PC-9 (cell line): ENCODE data around the gene PHF21B. TPM values are rescaled to one million over a fixed set of nuclear protein-coding genes. Genes with fewer than 3 reads are reported as not detected.

Experiments
- BruUV-seq: library from RNA; stranded (reverse); fragments of 400-500 nt; replicated peaks from 2 replicates; lab custom pipeline; 2021; lab: Mats Ljungman, UMichigan
- CTCF ChIA-PET: fragments of 300-600 bp; sonication (Branson Sonifier 250); formaldehyde crosslinking; loops from one replicate; lab custom pipeline; 2022; ENCODE audit warnings: antibody characterized with exemption; lab: Charles Lee
- POLR2A ChIA-PET: fragments of 300-600 bp; sonication (Branson Sonifier 250); formaldehyde crosslinking; loops from one replicate; lab custom pipeline; 2022; ENCODE audit warnings: antibody characterized with exemption; ENCODE audit not compliant: unreplicated experiment; lab: Charles Lee
- DNase-seq, 2 experiments: peaks; one replicate each; pipeline versions ENCODE4 v3.0.0 to v3.0.0-alpha.2; 2015 to 2022; ENCODE audit warnings: mixed read lengths in 1 of 2
- H2AFZ ChIP-seq: fragments of 200-600 bp; sonication (generic); 2 replicates; pipeline ENCODE4 v1.8.1; 2017; ENCODE audit warnings: antibody characterized with exemption
- H3F3A ChIP-seq: fragments of 200-600 bp; sonication (generic); 2 replicates; pipeline ENCODE4 v1.8.1; 2017; ENCODE audit warnings: antibody characterized with exemption, mild to moderate bottlenecking, low read depth; ENCODE audit not compliant: insufficient read depth
- H3K27ac ChIP-seq: fragments of 200-600 bp; sonication (generic); 2 replicates; pipeline ENCODE4 v1.6.1; 2016; ENCODE audit warnings: mixed run types
- H3K27me3 ChIP-seq: fragments of 200-600 bp; sonication (generic); 2 replicates; pipeline ENCODE4 v1.6.1; 2016; ENCODE audit warnings: low read depth, mixed run types; ENCODE audit not compliant: insufficient read depth
- H3K36me3 ChIP-seq: fragments of 200-600 bp; sonication (generic); 2 replicates; pipeline ENCODE4 v1.6.1; 2016; ENCODE audit warnings: low read depth, mixed run types
- H3K4me1 ChIP-seq: fragments of 200-600 bp; sonication (generic); replicated peaks from 2 replicates; pipeline ENCODE4 v1.6.1; 2016; ENCODE audit warnings: mixed run types; ENCODE audit not compliant: insufficient read depth
- H3K4me2 ChIP-seq: fragments of 200-600 bp; sonication (generic); 2 replicates; pipeline ENCODE4 v1.6.1; 2017; ENCODE audit warnings: mixed run types
- H3K4me3 ChIP-seq: fragments of 200-600 bp; sonication (generic); 2 replicates; pipeline ENCODE4 v1.6.1; 2016; ENCODE audit warnings: mixed run types
- H3K79me2 ChIP-seq: fragments of 200-600 bp; sonication (generic); 2 replicates; pipeline ENCODE4 v1.6.1; 2017; ENCODE audit warnings: low read depth, mixed run types
- H3K9me2 ChIP-seq: fragments of 200-600 bp; sonication (generic); 2 replicates; pipeline ENCODE4 v1.8.1; 2017; ENCODE audit warnings: mild to moderate bottlenecking; ENCODE audit not compliant: insufficient read depth
- H3K9me3 ChIP-seq: fragments of 200-600 bp; sonication (generic); 2 replicates; pipeline ENCODE4 v1.8.1; 2016; ENCODE audit warnings: low read depth; ENCODE audit not compliant: insufficient read depth
- H4K20me1 ChIP-seq: fragments of 200-600 bp; sonication (generic); 2 replicates; pipeline ENCODE4 v1.8.1; 2017; ENCODE audit not compliant: insufficient read depth
- CTCF ChIP-seq: fragments of 200-600 bp; sonication (generic); conservative IDR thresholded peaks from 2 replicates; pipeline ENCODE4 v1.6.1; 2017; ENCODE audit warnings: mixed run types, antibody characterized with exemption, mild to moderate bottlenecking, moderate library complexity
- EZH2 ChIP-seq: fragments of 200-600 bp; sonication (generic); IDR thresholded peaks from 2 replicates; pipeline ENCODE4 v1.8.0; 2017; ENCODE audit warnings: antibody characterized with exemption, low read depth
- intact Hi-C: fragments of 100-400 bp; cut with micrococcal nuclease; formaldehyde crosslinking; loops from one replicate; pipeline ENCODE4 v1.10.0; 2022; ENCODE audit not compliant: unreplicated experiment
- total RNA-seq: library from RNA; stranded (reverse); gene quantifications from 2 replicates; pipeline ENCODE4 v1.2.3, GENCODE V29; 2021

PHF21B gene
- total RNA-seq, 1 experiment from 2014 or later: not detected

GRCh38 chr22:45045208-45045607 is 35.4 kb upstream of the PHF21B start:
- no peaks in the 10 kb centered on the region for H3K79me2 ChIP-seq
- CTCF ChIA-PET: no interaction called here
- DNase-seq: no peak
- H3K4me1 ChIP-seq: no peaks in the 10 kb centered on the region
- H2AFZ ChIP-seq: no peak overlapping the region
- H3F3A ChIP-seq: no peaks in the 10 kb centered on the region
- peaks cover 98% of the 10 kb centered on the region for H3K27me3 ChIP-seq
- no peak overlapping the region for H3K27ac ChIP-seq
- no peaks in the 10 kb centered on the region for H3K36me3 ChIP-seq
- H3K9me2 ChIP-seq: no peaks in the 10 kb centered on the region
- H3K4me2 ChIP-seq: no peak overlapping the region
- POLR2A ChIA-PET: no interaction called here
- intact Hi-C loops: no loop called here
- H3K4me3 ChIP-seq: no peak overlapping the region
- no peaks in the 10 kb centered on the region for H3K9me3 ChIP-seq
- no TSS peak for BruUV-seq
- H4K20me1 ChIP-seq: no peaks in the 10 kb centered on the region
- TF ChIP-seq EZH2: no peak
- TF ChIP-seq CTCF: no peak

GRCh38 chr22:45042263-45042662 is 32.5 kb upstream of the PHF21B start:
- no peaks in the 10 kb centered on the region for H3K9me3 ChIP-seq
- no peaks in the 10 kb centered on the region for H3K36me3 ChIP-seq
- H3K4me2 ChIP-seq: no peak overlapping the region
- no peak overlapping the region for H2AFZ ChIP-seq
- H3K27me3 ChIP-seq: peaks cover 95% of the 10 kb centered on the region
- no peak overlapping the region for H3K27ac ChIP-seq
- no peaks in the 10 kb centered on the region for H3K4me1 ChIP-seq
- CTCF ChIA-PET: no interaction called here
- no peaks in the 10 kb centered on the region for H3K9me2 ChIP-seq
- no peak overlapping the region for H3K4me3 ChIP-seq
- intact Hi-C loops: no loop called here
- no peaks in the 10 kb centered on the region for H3F3A ChIP-seq
- H3K79me2 ChIP-seq: no peaks in the 10 kb centered on the region
- H4K20me1 ChIP-seq: no peaks in the 10 kb centered on the region
- TF ChIP-seq CTCF: no peak
- TF ChIP-seq EZH2: no peak
- no peak for DNase-seq
- POLR2A ChIA-PET: no interaction called here
- no TSS peak for BruUV-seq

GRCh38 chr22:45039133-45039532 is 29.3 kb upstream of the PHF21B start:
- Histone ChIP-seq H2AFZ (no peak overlapping the region), H3K27me3 (peaks cover 97% of the 10 kb centered on the region), H3K4me2 (no peak overlapping the region), H3K79me2 (no peaks in the 10 kb centered on the region), H3K4me3 (no peak overlapping the region), H3K27ac (no peak overlapping the region), H3K4me1 (no peaks in the 10 kb centered on the region), H3F3A (no peaks in the 10 kb centered on the region), H3K9me2 (no peaks in the 10 kb centered on the region), H4K20me1 (no peaks in the 10 kb centered on the region), H3K9me3 (no peaks in the 10 kb centered on the region), H3K36me3 (no peaks in the 10 kb centered on the region)
- DNase-seq: no peak
- TF ChIP-seq EZH2: no peak
- no peak for TF ChIP-seq CTCF
- BruUV-seq: no TSS peak
- intact Hi-C loops: no loop called here
- POLR2A ChIA-PET: no interaction called here
- CTCF ChIA-PET: no interaction called here
